CD14-positive monocyte (primary cell): ENCODE measurements around the gene C5orf63. TPM values are rescaled to one million over a fixed set of nuclear protein-coding genes. Genes with fewer than 3 reads are reported as not detected.

Experiments
- DNase-seq, 3 donors: peaks; one replicate each; pipeline ENCODE4 v3.0.0-alpha.2; 2011 to 2022
- H2AFZ ChIP-seq: 2 replicates; pipeline ENCODE4 v1.6.0; 2012; ENCODE audit warnings: mild to moderate bottlenecking, low read depth, low read length, inconsistent platforms; ENCODE audit not compliant: insufficient read depth, poor library complexity, severe bottlenecking
- H3K27ac ChIP-seq, 2 donors: 1 replicate in 1 of 2; 2 replicates in 1 of 2; pipeline ENCODE4 v1.5.1; 2012 to 2013; ENCODE audit warnings: low read length in 2 of 2, control low read depth in 1 of 2, inconsistent platforms in 1 of 2, low read depth in 1 of 2, mild to moderate bottlenecking in 1 of 2
- H3K27me3 ChIP-seq, 2 donors: one replicate each; pipeline versions ENCODE4 v1.6.0 to v1.6.1; 2011 to 2013; ENCODE audit warnings: low read length in 2 of 2; ENCODE audit not compliant: control insufficient read depth in 2 of 2, insufficient read depth in 2 of 2
- H3K36me3 ChIP-seq, 2 donors: replicated peaks in 1 of 2; 1 replicate in 1 of 2; 2 replicates in 1 of 2; pipeline versions ENCODE4 v1.5.1 to v1.6.1; 2012 to 2013; ENCODE audit warnings: low read length in 2 of 2, control low read depth in 1 of 2, inconsistent platforms in 1 of 2, mild to moderate bottlenecking in 1 of 2; ENCODE audit not compliant: insufficient read depth in 2 of 2, control insufficient read depth in 1 of 2
- H3K4me1 ChIP-seq, 2 donors: 1 replicate in 1 of 2; 2 replicates in 1 of 2; pipeline versions ENCODE4 v1.5.1 to v1.6.1; 2012 to 2013; ENCODE audit warnings: low read length in 2 of 2, control low read depth in 1 of 2, inconsistent platforms in 1 of 2, mild to moderate bottlenecking in 1 of 2, moderate library complexity in 1 of 2; ENCODE audit not compliant: insufficient read depth in 2 of 2, control insufficient read depth in 1 of 2
- H3K4me2 ChIP-seq: replicated peaks from 2 replicates; pipeline ENCODE3; 2012; ENCODE audit warnings: low read length, moderate library complexity, mild to moderate bottlenecking; ENCODE audit not compliant: poor library complexity, severe bottlenecking; ENCODE audit errors: extremely low read depth
- H3K4me3 ChIP-seq, 3 experiments: fragments of 200-600 bp in 1 of 3; sonication (generic) in 1 of 3; replicated peaks in 1 of 3; 1 replicate in 2 of 3; 2 replicates in 1 of 3; pipeline ENCODE4 v1.5.1; 2011 to 2013; ENCODE audit warnings: low read length in 3 of 3, mild to moderate bottlenecking in 3 of 3, control low read depth in 2 of 3, low read depth in 2 of 3, inconsistent platforms in 1 of 3, moderate library complexity in 1 of 3
- H3K79me2 ChIP-seq: 2 replicates; pipeline ENCODE4 v1.6.0; 2012; ENCODE audit warnings: mild to moderate bottlenecking, control low read depth, inconsistent platforms, low read length, moderate library complexity; ENCODE audit not compliant: insufficient read depth
- H3K9ac ChIP-seq: 2 replicates; pipeline ENCODE4 v1.6.0; 2017; ENCODE audit warnings: low read length, mild to moderate bottlenecking; ENCODE audit not compliant: insufficient read depth, poor library complexity, severe bottlenecking
- H3K9me3 ChIP-seq, 2 donors: replicated peaks in 1 of 2; 1 replicate in 1 of 2; 2 replicates in 1 of 2; pipeline versions ENCODE4 v1.5.1 to v1.6.1; 2012 to 2013; ENCODE audit warnings: low read length in 2 of 2, control low read depth in 1 of 2; ENCODE audit not compliant: control insufficient read depth in 1 of 2, insufficient read depth in 1 of 2
- H4K20me1 ChIP-seq: 2 replicates; pipeline ENCODE4 v1.6.0; 2012; ENCODE audit warnings: mild to moderate bottlenecking, low read length, control low read depth, moderate library complexity; ENCODE audit not compliant: insufficient read depth
- H3K27ac Mint-ChIP-seq, 7 donors: one replicate each; pipeline ENCODE4 v1.8.0; 2020; ENCODE audit warnings: mild to moderate bottlenecking in 7 of 7, mixed read lengths in 7 of 7, moderate library complexity in 6 of 7, inconsistent platforms in 2 of 7
- H3K27me3 Mint-ChIP-seq, 3 donors: one replicate each; pipeline ENCODE4 v1.8.0; 2021 to 2022; ENCODE audit warnings: low read depth in 3 of 3, mild to moderate bottlenecking in 3 of 3, mixed read lengths in 3 of 3, moderate library complexity in 3 of 3, inconsistent platforms in 1 of 3
- H3K36me3 Mint-ChIP-seq, 2 donors: one replicate each; pipeline ENCODE4 v1.8.0; 2020; ENCODE audit warnings: mixed read lengths in 2 of 2, inconsistent platforms in 1 of 2, mild to moderate bottlenecking in 1 of 2
- H3K4me1 Mint-ChIP-seq: one replicate; pipeline ENCODE4 v1.8.0; 2020; ENCODE audit warnings: mild to moderate bottlenecking, mixed read lengths
- H3K4me3 Mint-ChIP-seq, 2 donors: one replicate each; pipeline ENCODE4 v1.8.0; 2020; ENCODE audit warnings: mild to moderate bottlenecking in 2 of 2, mixed read lengths in 2 of 2, moderate library complexity in 1 of 2
- H3K9me3 Mint-ChIP-seq, 7 donors: one replicate each; pipeline ENCODE4 v1.8.0; 2020 to 2022; ENCODE audit warnings: mixed read lengths in 7 of 7, mild to moderate bottlenecking in 6 of 7, moderate library complexity in 6 of 7, inconsistent platforms in 2 of 7
- WGBS: methylation state at CpG from one replicate; pipeline ENCODE4 v1.1.5; 2013; ENCODE audit warnings: missing lambda C conversion rate; ENCODE audit not compliant: insufficient coverage; 5-methylcytosine and 5-hydroxymethylcytosine counted together
- intact Hi-C, 2 donors: fragments of 100-400 bp; cut with micrococcal nuclease; formaldehyde crosslinking; loops; one replicate each; pipeline versions ENCODE4 v1.15.0 to v1.15.1; 2023
- polyA plus RNA-seq, 3 donors: library from polyadenylated mRNA; depleted of rRNA in 1 of 3; unstranded in 2 of 3; stranded (reverse) in 1 of 3; fragments of 300-500 nt in 2 of 3; fragments of >200 nt in 1 of 3; fragmentation: Illumina TruSeq in 2 of 3; gene quantifications; 1 replicate in 2 of 3; 2 replicates in 1 of 3; pipeline ENCODE4 v1.2.3, GENCODE V29; 2012 to 2021
- TF ChIP-seq, protein P1 (sequence below): fragments of 200-600 bp; IDR thresholded peaks from one replicate; pipeline ENCODE4 v1.8.0; 2022; ENCODE audit warnings: antibody characterized with exemption, mild to moderate bottlenecking

The C5orf63 gene
- polyA plus RNA-seq, 3 donors = 0.27 to 1.5 TPM; not detected in 1

DNA sequence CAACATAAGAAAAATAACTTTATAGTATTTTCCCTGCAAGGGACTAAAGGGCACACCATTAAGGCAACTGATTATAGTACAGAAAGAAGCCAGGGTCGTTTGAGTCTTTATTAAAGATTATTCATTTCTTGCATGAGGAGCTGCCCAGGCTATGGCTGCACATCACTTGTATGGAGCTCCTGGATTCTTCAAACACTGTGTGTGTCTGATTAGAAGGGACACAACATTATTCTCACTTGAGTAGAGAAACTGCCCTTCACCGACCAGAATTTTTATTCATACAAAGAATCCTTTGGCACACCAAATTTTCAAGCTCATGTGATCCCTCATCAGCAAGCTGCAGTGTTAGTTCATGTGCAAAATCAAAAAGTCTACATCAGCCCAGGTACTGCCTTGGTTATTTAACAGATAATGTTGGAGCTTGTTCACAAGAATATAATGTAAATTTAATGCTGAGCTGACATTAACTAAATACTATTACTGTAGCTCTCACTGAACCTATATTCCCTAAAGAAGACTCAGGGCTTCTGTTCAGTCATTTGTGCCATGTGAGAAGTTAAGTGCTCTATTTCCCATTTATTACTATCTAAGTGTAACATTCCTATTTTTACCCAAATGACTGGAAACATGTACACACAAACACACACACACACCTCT is 9.9 kb downstream of the C5orf63 start:
- no peak overlapping the region for H3K4me2 ChIP-seq
- no CpG with 5 or more reads among the region's 2 CpGs for WGBS
- no peaks in the 10 kb centered on the region for H3K79me2 ChIP-seq
- no peaks in the 10 kb centered on the region for H3K9me3 ChIP-seq
- H3K36me3 Mint-ChIP-seq = no peaks in the 10 kb centered on the region
- H3K4me1 ChIP-seq = no peaks in the 10 kb centered on the region
- H3K27me3 ChIP-seq = no peaks in the 10 kb centered on the region
- no peak overlapping the region for H3K27ac Mint-ChIP-seq
- H2AFZ ChIP-seq = no peak overlapping the region
- H3K27me3 Mint-ChIP-seq = no peaks in the 10 kb centered on the region
- TF ChIP-seq, protein P1, sequence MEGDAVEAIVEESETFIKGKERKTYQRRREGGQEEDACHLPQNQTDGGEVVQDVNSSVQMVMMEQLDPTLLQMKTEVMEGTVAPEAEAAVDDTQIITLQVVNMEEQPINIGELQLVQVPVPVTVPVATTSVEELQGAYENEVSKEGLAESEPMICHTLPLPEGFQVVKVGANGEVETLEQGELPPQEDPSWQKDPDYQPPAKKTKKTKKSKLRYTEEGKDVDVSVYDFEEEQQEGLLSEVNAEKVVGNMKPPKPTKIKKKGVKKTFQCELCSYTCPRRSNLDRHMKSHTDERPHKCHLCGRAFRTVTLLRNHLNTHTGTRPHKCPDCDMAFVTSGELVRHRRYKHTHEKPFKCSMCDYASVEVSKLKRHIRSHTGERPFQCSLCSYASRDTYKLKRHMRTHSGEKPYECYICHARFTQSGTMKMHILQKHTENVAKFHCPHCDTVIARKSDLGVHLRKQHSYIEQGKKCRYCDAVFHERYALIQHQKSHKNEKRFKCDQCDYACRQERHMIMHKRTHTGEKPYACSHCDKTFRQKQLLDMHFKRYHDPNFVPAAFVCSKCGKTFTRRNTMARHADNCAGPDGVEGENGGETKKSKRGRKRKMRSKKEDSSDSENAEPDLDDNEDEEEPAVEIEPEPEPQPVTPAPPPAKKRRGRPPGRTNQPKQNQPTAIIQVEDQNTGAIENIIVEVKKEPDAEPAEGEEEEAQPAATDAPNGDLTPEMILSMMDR = no peak
- no peaks in the 10 kb centered on the region for H3K36me3 ChIP-seq
- H4K20me1 ChIP-seq = no peaks in the 10 kb centered on the region
- no peak overlapping the region for H3K27ac ChIP-seq
- H3K9me3 Mint-ChIP-seq = no peaks in the 10 kb centered on the region
- intact Hi-C loops = no loop called here
- no peak for DNase-seq
- peaks cover 5% of the 10 kb centered on the region for H3K4me1 Mint-ChIP-seq
- H3K4me3 Mint-ChIP-seq = no peak overlapping the region
- H3K4me3 ChIP-seq = no peak overlapping the region
- no peak overlapping the region for H3K9ac ChIP-seq

DNA sequence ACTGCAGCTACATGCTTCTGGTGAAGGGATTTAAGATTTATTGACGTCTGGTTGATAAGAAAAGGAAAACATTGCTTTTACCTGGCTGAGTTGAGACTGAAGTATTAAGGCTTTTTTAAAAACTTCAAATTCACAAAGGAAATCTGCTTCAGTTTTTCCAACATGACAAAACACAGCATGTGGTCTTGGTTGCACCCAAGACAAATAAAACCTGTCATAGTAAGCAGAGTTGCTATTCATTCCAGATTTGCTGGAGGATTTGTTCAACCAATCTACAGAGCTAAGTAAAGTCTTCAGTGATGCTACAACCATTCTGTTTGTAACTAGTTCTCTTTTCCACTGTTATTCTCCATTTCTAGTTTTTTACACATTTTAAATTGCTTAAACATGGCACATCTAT is 11.3 kb downstream of the C5orf63 start:
- Histone ChIP-seq H3K4me1 (no peaks in the 10 kb centered on the region), H3K4me3 (no peak overlapping the region), H4K20me1 (no peaks in the 10 kb centered on the region), H3K79me2 (no peaks in the 10 kb centered on the region), H3K36me3 (peaks cover 0 to 3% of the 10 kb centered on the region in 2 donors), H3K9ac (no peak overlapping the region), H3K9me3 (no peaks in the 10 kb centered on the region), H3K4me2 (no peak overlapping the region), H2AFZ (no peak overlapping the region), H3K27me3 (no peaks in the 10 kb centered on the region), H3K27ac (no peak overlapping the region)
- Mint-ChIP-seq H3K4me3 (no peak overlapping the region), H3K36me3 (no peaks in the 10 kb centered on the region), H3K27me3 (no peaks in the 10 kb centered on the region), H3K27ac (no peak overlapping the region), H3K9me3 (no peaks in the 10 kb centered on the region), H3K4me1 (peaks cover 5% of the 10 kb centered on the region)
- intact Hi-C loops = no loop called here
- no peak for DNase-seq
- WGBS = no CpG with 5 or more reads among the region's 1 CpG
- TF ChIP-seq, protein P1 = no peak
